IMR-90 (cell line): ENCODE results near the gene IFIT1B. TPM values are rescaled to one million over a fixed set of nuclear protein-coding genes. Genes with fewer than 3 reads are reported as not detected.

Source experiments
- ATAC-seq: fragments of 200-7000 bp; cut with Tn5 transposase; 2 replicates; pipeline ENCODE4 v1.9.1; 2020; ENCODE audit warnings: low read depth, mild to moderate bottlenecking, moderate library complexity
- BruUV-seq: library from RNA; stranded (reverse); fragments of 400-500 nt; replicated peaks from 2 replicates; lab custom pipeline; 2021; lab: Mats Ljungman, UMichigan
- CTCF ChIA-PET: fragments of 300-600 bp; formaldehyde crosslinking; extraction: SDS; loops from one replicate; lab custom pipeline; 2021; ENCODE audit warnings: antibody characterized with exemption; lab: Yijun Ruan, JAX
- POLR2A ChIA-PET: fragments of 300-600 bp; sonication (Branson Sonifier 250); formaldehyde crosslinking; loops from one replicate; lab custom pipeline; 2022; ENCODE audit warnings: antibody characterized with exemption; ENCODE audit not compliant: unreplicated experiment; lab: Charles Lee
- DNase-seq: peaks from one replicate; pipeline ENCODE4 v3.0.0; 2013
- H2AFZ ChIP-seq: replicated peaks from 2 replicates; pipeline ENCODE3; 2013; ENCODE audit warnings: low read length, mild to moderate bottlenecking; ENCODE audit not compliant: poor library complexity
- H2AK5ac ChIP-seq: 2 replicates; pipeline ENCODE4 v1.6.1; 2013; ENCODE audit warnings: low read depth, low read length, inconsistent platforms
- H2AK9ac ChIP-seq: replicated peaks from 2 replicates; pipeline ENCODE3; 2013; ENCODE audit warnings: mild to moderate bottlenecking, low read depth, low read length, moderate library complexity; ENCODE audit not compliant: poor library complexity
- H2BK120ac ChIP-seq: 2 replicates; pipeline ENCODE4 v1.6.1; 2013; ENCODE audit warnings: low read depth, low read length, inconsistent platforms
- H2BK15ac ChIP-seq: 3 replicates; pipeline ENCODE4 v1.6.1; 2013; ENCODE audit warnings: low read depth, low read length, inconsistent platforms
- H2BK20ac ChIP-seq: 2 replicates; pipeline ENCODE4 v1.6.1; 2013; ENCODE audit warnings: low read depth, mild to moderate bottlenecking, inconsistent platforms, low read length, moderate library complexity
- H2BK5ac ChIP-seq: 2 replicates; pipeline ENCODE4 v1.6.1; 2013; ENCODE audit warnings: mild to moderate bottlenecking, low read depth, low read length, inconsistent platforms; ENCODE audit not compliant: poor library complexity, severe bottlenecking
- H3K14ac ChIP-seq: replicated peaks from 2 replicates; pipeline ENCODE4 v1.6.1; 2013; ENCODE audit warnings: low read depth, low read length, inconsistent platforms
- H3K18ac ChIP-seq: 2 replicates; pipeline ENCODE4 v1.6.1; 2013; ENCODE audit warnings: low read depth, low read length, control low read depth
- H3K23ac ChIP-seq: 2 replicates; pipeline ENCODE4 v1.6.1; 2013; ENCODE audit warnings: low read depth, low read length, inconsistent platforms
- H3K27ac ChIP-seq: 2 replicates; pipeline ENCODE4 v1.5.1; 2013; ENCODE audit warnings: mild to moderate bottlenecking, control low read depth, low read length; ENCODE audit not compliant: insufficient read depth
- H3K27me3 ChIP-seq: 2 replicates; pipeline ENCODE4 v1.6.1; 2013; ENCODE audit warnings: low read length; ENCODE audit not compliant: control insufficient read depth, insufficient read depth
- H3K36me3 ChIP-seq: 2 replicates; pipeline ENCODE4 v1.6.1; 2013; ENCODE audit warnings: low read length, mixed read lengths; ENCODE audit not compliant: control insufficient read depth, insufficient read depth
- H3K4ac ChIP-seq: 2 replicates; pipeline ENCODE4 v1.6.1; 2013; ENCODE audit warnings: low read depth, low read length, inconsistent platforms
- H3K4me1 ChIP-seq: 2 replicates; pipeline ENCODE4 v1.6.1; 2013; ENCODE audit warnings: low read length, mixed read lengths; ENCODE audit not compliant: control insufficient read depth, insufficient read depth
- H3K4me2 ChIP-seq: 2 replicates; pipeline ENCODE4 v1.6.1; 2013; ENCODE audit warnings: low read depth, mild to moderate bottlenecking, control low read depth, low read length, moderate library complexity
- H3K4me3 ChIP-seq: 2 replicates; pipeline ENCODE4 v1.5.1; 2013; ENCODE audit warnings: low read depth, mild to moderate bottlenecking, control low read depth, low read length, moderate library complexity; ENCODE audit not compliant: insufficient read depth
- H3K56ac ChIP-seq: 2 replicates; pipeline ENCODE4 v1.6.1; 2013; ENCODE audit warnings: low read length, inconsistent platforms; ENCODE audit not compliant: insufficient read depth; ENCODE audit errors: extremely low read depth
- H3K79me1 ChIP-seq, 2 experiments: 2 replicates each; pipeline ENCODE4 v1.6.1; 2013; ENCODE audit warnings: low read length in 2 of 2, inconsistent platforms in 1 of 2, low read depth in 1 of 2
- H3K9ac ChIP-seq: 2 replicates; pipeline ENCODE4 v1.6.1; 2013; ENCODE audit warnings: low read depth, low read length, control low read depth
- H3K9me1 ChIP-seq: 2 replicates; pipeline ENCODE4 v1.6.1; 2013; ENCODE audit warnings: low read length, inconsistent platforms; ENCODE audit not compliant: insufficient read depth
- H3K9me3 ChIP-seq: 2 replicates; pipeline ENCODE4 v1.6.1; 2013; ENCODE audit warnings: low read length; ENCODE audit not compliant: control insufficient read depth, insufficient read depth
- H4K20me1 ChIP-seq: 2 replicates; pipeline ENCODE4 v1.6.1; 2013; ENCODE audit warnings: low read length, inconsistent platforms; ENCODE audit not compliant: insufficient read depth
- H4K5ac ChIP-seq: 2 replicates; pipeline ENCODE4 v1.6.1; 2013; ENCODE audit warnings: mild to moderate bottlenecking, low read depth, low read length, control low read depth
- H4K8ac ChIP-seq, 2 experiments: 2 replicates each; pipeline ENCODE4 v1.6.1; 2013; ENCODE audit warnings: low read depth in 2 of 2, low read length in 2 of 2, control low read depth in 1 of 2, inconsistent platforms in 1 of 2
- H4K91ac ChIP-seq: 2 replicates; pipeline ENCODE4 v1.6.1; 2013; ENCODE audit warnings: low read depth, low read length, inconsistent platforms; ENCODE audit not compliant: insufficient read depth
- BHLHE40 ChIP-seq: fragments of 150-350 bp; IDR thresholded peaks from 2 replicates; pipeline ENCODE4 v1.6.1; 2016; ENCODE audit warnings: mild to moderate bottlenecking, low read depth, low read length
- CEBPB ChIP-seq: IDR thresholded peaks from 2 replicates; pipeline ENCODE4 v1.6.1; 2012; ENCODE audit warnings: low read depth, low read length, improper control_type of control experiment
- CHD1 ChIP-seq: IDR thresholded peaks from 2 replicates; pipeline ENCODE4 v1.6.1; 2012; ENCODE audit warnings: low read depth, low read length, improper control_type of control experiment
- FOS ChIP-seq: fragments of 150-350 bp; IDR thresholded peaks from 2 replicates; pipeline ENCODE4 v1.6.1; 2016; ENCODE audit warnings: low read depth, low read length
- MAFK ChIP-seq: IDR thresholded peaks from 2 replicates; pipeline ENCODE4 v1.6.1; 2012; ENCODE audit warnings: low read depth, low read length, improper control_type of control experiment
- MAZ ChIP-seq: IDR thresholded peaks from 2 replicates; pipeline ENCODE4 v1.6.1; 2012; ENCODE audit warnings: low read depth, mild to moderate bottlenecking, low read length, improper control_type of control experiment, moderate library complexity, borderline replicate concordance
- MXI1 ChIP-seq: IDR thresholded peaks from 2 replicates; pipeline ENCODE4 v1.6.1; 2012; ENCODE audit warnings: low read depth, mild to moderate bottlenecking, low read length, moderate library complexity, borderline replicate concordance
- NFE2L2 ChIP-seq: fragments of 150-350 bp; IDR thresholded peaks from 2 replicates; pipeline ENCODE4 v1.6.1; 2016; ENCODE audit warnings: low read depth, mild to moderate bottlenecking, low read length
- POLR2A ChIP-seq: IDR thresholded peaks from 2 replicates; pipeline ENCODE4 v1.6.1; 2012; ENCODE audit warnings: mild to moderate bottlenecking, low read depth, low read length
- RAD21 ChIP-seq: IDR thresholded peaks from 2 replicates; pipeline ENCODE4 v1.6.1; 2012; ENCODE audit warnings: low read length, improper control_type of control experiment
- RCOR1 ChIP-seq: IDR thresholded peaks from 2 replicates; pipeline ENCODE4 v1.6.1; 2012; ENCODE audit warnings: mild to moderate bottlenecking, low read length, improper control_type of control experiment; ENCODE audit not compliant: insufficient replicate concordance
- RFX5 ChIP-seq: IDR thresholded peaks from 2 replicates; pipeline ENCODE4 v1.8.0; 2012; ENCODE audit warnings: low read depth, mild to moderate bottlenecking, low read length, moderate library complexity
- SMC3 ChIP-seq: fragments of 150-350 bp; IDR thresholded peaks from 2 replicates; pipeline ENCODE4 v1.6.1; 2016; ENCODE audit warnings: low read depth, mild to moderate bottlenecking, antibody characterized with exemption, low read length, moderate library complexity
- WGBS, 2 experiments: methylation state at CpG; one replicate each; pipeline versions ENCODE4 v1.1.5 to v1.1.7; 2013; ENCODE audit warnings: missing lambda C conversion rate in 2 of 2; ENCODE audit not compliant: insufficient read length in 1 of 2; ENCODE audit errors: extremely low coverage in 2 of 2; 5-methylcytosine and 5-hydroxymethylcytosine counted together
- dilution Hi-C: fragments of 300-500 bp; cut with HindIII; formaldehyde crosslinking; loops from one replicate; pipeline ENCODE4 v1.14.3; 2018; ENCODE audit warnings: low sequenced_read_pairs; ENCODE audit not compliant: unreplicated experiment
- in situ Hi-C: fragments of 300-500 bp; cut with MboI; formaldehyde crosslinking; loops from 3 replicates; pipeline ENCODE4 v1.14.3; 2019; ENCODE audit warnings: low sequenced_read_pairs, inconsistent platforms, mixed read lengths
- intact Hi-C: fragments of 100-400 bp; cut with micrococcal nuclease; formaldehyde crosslinking; loops from 2 replicates; pipeline ENCODE4 v1.10.0; 2022
- polyA plus RNA-seq, 3 experiments: library from polyadenylated mRNA; depleted of rRNA; stranded (reverse); fragments of >200 nt; gene quantifications; 2 replicates each; pipeline ENCODE4 v1.2.3, GENCODE V29; 2012; ENCODE audit warnings: low replicate concordance in 1 of 3
- total RNA-seq: library from RNA; depleted of rRNA; stranded (reverse); fragments of >200 nt; gene quantifications from 2 replicates; pipeline ENCODE4 v1.2.3, GENCODE V29; 2012
- TF ChIP-seq, protein P1 (sequence below): conservative IDR thresholded peaks from 2 replicates; pipeline ENCODE4 v1.5.1; 2012; ENCODE audit warnings: mild to moderate bottlenecking, low read depth, low read length, improper control_type of control experiment
- TF ChIP-seq, protein P2 (sequence below): fragments of 150-350 bp; IDR thresholded peaks from 2 replicates; pipeline ENCODE4 v1.6.1; 2016; ENCODE audit warnings: low read depth, mild to moderate bottlenecking, low read length, moderate library complexity, borderline replicate concordance
- TF ChIP-seq, protein P3 (sequence below): fragments of 150-350 bp; IDR thresholded peaks from 2 replicates; pipeline ENCODE4 v1.6.1; 2017; ENCODE audit warnings: mild to moderate bottlenecking, antibody characterized with exemption, low read length, low read depth

Gene IFIT1B
- total and polyA plus RNA-seq, 2 of the 4 experiments (the other 2 are of a cell fraction): not detected

DNA sequence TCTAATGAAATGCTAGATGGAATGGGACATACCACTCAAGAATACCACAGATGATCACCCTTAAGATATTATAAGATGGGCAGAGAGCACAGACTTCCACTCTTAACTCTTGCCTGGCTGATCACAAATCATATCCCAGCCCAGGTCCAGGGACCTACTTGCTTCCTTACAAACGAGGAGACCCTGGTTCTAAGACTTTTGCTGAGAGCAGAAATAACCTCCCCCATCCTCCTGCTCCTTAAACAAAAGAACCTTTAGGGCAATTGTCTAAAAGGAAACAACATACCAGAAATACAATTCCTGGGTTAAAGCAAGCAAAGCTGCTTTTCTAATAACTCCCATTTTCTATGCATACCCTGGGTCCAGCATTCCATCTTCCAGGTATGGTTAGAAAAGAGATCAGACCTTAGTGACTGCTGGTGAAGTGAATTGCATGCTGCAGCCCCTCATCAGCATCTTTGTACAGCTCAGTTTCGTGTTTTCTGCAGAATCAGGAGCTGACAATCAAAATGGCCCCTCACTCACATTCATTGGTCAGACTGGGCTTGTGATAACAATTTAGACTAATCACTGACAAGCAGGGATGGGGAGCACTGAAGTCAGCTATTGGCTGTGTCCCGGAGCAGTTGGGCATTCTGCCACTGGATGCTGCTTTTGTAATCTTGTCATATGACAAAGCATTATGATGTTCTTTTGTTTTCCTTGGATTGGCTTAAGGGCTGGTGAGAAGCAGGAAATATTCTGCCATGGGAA lies 35.5 kb upstream of the IFIT1B start:
- Histone ChIP-seq H2AK9ac (no peak overlapping the region), H3K27me3 (no peaks in the 10 kb centered on the region), H3K9me3 (no peaks in the 10 kb centered on the region), H2AFZ (peak overlapping the region; percentile 38), H3K14ac (no peak overlapping the region), H3K4ac (no peak overlapping the region), H3K4me3 (no peak overlapping the region), H2BK20ac (no peak overlapping the region), H3K23ac (no peak overlapping the region), H3K56ac (no peak overlapping the region), H3K4me1 (peaks cover 7% of the 10 kb centered on the region), H3K27ac (no peak overlapping the region), H3K79me1 (0 out of 4 replicates have a peak, but pooled peaks cover 0 to 3% of the 10 kb centered on the region in 2 experiments), H3K9ac (no peak overlapping the region), H3K18ac (no peak overlapping the region), H2AK5ac (no peak overlapping the region), H3K4me2 (no peak overlapping the region), H4K5ac (no peak overlapping the region), H2BK120ac (no peak overlapping the region), H2BK5ac (no peak overlapping the region), H4K20me1 (no peaks in the 10 kb centered on the region), H4K91ac (no peak overlapping the region), H3K9me1 (no peaks in the 10 kb centered on the region), H3K36me3 (peaks cover 6% of the 10 kb centered on the region), H4K8ac (no peak overlapping the region), H2BK15ac (no peak overlapping the region)
- intact Hi-C loops: no loop called here
- in situ Hi-C loops: no loop called here
- dilution Hi-C loops: no loop called here
- no CpG with 5 or more reads among the region's 3 CpGs for WGBS, 2 experiments
- CTCF ChIA-PET: no interaction called here
- POLR2A ChIA-PET: no interaction called here
- peak; percentile 84 for DNase-seq
- BruUV-seq: no TSS peak
- TF ChIP-seq NFE2L2 (no peak), RAD21 (no peak), MXI1 (no peak), FOS (no peak), CHD1 (no peak), MAZ (no peak), CEBPB (no peak), SMC3 (no peak), POLR2A (no peak), BHLHE40 (no peak), RCOR1 (no peak), RFX5 (no peak), MAFK (no peak)
- TF ChIP-seq, protein P1, sequence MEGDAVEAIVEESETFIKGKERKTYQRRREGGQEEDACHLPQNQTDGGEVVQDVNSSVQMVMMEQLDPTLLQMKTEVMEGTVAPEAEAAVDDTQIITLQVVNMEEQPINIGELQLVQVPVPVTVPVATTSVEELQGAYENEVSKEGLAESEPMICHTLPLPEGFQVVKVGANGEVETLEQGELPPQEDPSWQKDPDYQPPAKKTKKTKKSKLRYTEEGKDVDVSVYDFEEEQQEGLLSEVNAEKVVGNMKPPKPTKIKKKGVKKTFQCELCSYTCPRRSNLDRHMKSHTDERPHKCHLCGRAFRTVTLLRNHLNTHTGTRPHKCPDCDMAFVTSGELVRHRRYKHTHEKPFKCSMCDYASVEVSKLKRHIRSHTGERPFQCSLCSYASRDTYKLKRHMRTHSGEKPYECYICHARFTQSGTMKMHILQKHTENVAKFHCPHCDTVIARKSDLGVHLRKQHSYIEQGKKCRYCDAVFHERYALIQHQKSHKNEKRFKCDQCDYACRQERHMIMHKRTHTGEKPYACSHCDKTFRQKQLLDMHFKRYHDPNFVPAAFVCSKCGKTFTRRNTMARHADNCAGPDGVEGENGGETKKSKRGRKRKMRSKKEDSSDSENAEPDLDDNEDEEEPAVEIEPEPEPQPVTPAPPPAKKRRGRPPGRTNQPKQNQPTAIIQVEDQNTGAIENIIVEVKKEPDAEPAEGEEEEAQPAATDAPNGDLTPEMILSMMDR: no peak
- TF ChIP-seq, protein P2, sequence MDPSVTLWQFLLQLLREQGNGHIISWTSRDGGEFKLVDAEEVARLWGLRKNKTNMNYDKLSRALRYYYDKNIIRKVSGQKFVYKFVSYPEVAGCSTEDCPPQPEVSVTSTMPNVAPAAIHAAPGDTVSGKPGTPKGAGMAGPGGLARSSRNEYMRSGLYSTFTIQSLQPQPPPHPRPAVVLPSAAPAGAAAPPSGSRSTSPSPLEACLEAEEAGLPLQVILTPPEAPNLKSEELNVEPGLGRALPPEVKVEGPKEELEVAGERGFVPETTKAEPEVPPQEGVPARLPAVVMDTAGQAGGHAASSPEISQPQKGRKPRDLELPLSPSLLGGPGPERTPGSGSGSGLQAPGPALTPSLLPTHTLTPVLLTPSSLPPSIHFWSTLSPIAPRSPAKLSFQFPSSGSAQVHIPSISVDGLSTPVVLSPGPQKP: no peak
- TF ChIP-seq, protein P3, sequence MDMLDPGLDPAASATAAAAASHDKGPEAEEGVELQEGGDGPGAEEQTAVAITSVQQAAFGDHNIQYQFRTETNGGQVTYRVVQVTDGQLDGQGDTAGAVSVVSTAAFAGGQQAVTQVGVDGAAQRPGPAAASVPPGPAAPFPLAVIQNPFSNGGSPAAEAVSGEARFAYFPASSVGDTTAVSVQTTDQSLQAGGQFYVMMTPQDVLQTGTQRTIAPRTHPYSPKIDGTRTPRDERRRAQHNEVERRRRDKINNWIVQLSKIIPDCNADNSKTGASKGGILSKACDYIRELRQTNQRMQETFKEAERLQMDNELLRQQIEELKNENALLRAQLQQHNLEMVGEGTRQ: no peak
- ATAC-seq: 0 out of 2 replicates have a peak, but pooled peaks have one; percentile 46
